ENCODE data around the gene USP32.

Gene USP32

GRCh38 chr17:60153606-60154390, 238.1 kb downstream of the USP32 start:
- peak; percentile 51 for DNase-seq (ENCODE audit: low read depth)

DNA sequence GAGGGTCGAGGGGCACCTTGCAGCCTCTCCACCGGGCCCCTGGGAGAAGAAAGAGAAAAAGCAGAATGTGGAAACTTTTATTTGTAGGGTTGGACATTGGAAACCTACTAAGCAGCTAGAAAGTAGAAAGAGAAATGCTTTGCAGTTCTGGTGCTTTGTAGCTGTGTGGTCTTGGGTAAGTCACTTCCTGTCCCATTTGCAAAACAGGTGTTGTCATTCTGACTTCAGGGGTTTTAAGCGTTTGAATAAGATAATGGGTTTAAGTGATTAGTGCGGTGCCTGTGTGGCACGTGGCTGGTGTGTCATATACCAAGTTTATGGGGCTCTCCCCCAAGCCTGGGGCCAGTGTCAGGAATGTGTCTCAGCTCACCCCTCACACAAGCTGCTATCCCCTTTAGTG, 240.6 kb downstream of the USP32 start:
- DNase-seq (ENCODE audit: low read depth), result no peak

GRCh38 chr17:60149691-60150582, 242.0 kb downstream of the USP32 start, which contains the start of gene CA4:
Gene CA4 (plus strand): TSS chr17:60149973. CDS start chr17:60150035, 62 bp downstream.
- DNase-seq (ENCODE audit: low read depth), result no peak

DNA sequence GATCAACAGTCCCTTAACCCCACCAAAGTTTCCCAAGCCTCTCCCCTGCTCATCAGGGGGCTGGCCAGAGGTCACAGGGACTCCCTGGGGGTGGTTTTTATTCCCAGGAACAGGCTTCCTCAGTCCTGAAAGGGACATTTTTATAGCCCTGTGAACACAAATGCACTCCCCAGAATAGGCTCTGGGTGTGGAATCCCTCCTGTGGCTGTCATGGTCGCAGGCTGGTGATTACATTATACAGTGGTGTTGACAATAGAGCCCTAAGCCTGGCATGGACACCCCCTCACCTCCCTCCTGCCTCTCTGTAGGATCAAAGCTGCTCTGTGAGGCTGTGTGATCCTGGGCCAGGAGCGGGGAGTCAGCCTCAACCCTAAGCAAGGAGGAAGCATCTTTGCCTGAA, 243.6 kb downstream of the USP32 start:
- DNase-seq (ENCODE audit: low read depth), result no peak

DNA sequence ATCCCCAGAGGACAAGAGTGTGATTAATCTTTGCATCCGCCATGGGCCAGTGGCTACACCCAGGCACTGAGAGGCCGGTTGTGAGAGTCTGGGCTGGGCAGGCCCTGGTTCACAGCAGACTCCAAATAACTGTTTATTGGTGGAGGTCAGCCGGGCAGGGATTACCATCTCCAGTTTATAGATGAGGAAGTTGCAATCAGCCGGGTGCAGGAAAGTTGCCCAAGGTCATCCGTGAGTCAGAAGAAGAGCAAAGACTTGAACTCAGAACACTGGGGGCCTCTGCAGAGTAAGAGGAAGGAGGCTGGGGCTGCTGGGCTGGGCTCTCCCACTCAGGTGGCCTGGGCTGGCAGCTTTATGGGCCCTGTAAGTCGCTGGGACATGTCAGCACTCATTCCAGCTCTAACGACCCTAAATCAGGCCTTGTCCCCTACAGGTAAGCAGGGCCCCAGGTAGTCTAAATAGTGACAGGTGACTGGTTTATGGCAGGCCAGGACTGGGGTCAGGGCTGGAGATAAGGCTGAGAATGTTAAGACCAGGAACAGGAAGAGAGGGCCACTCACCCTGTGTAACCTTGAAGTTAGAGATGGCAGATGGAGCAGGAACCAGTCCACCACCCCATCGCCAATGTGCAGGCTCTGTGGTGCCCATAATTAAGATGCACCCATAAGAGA, 244.2 kb downstream of the USP32 start:
- no peak for DNase-seq (ENCODE audit: low read depth)

DNA sequence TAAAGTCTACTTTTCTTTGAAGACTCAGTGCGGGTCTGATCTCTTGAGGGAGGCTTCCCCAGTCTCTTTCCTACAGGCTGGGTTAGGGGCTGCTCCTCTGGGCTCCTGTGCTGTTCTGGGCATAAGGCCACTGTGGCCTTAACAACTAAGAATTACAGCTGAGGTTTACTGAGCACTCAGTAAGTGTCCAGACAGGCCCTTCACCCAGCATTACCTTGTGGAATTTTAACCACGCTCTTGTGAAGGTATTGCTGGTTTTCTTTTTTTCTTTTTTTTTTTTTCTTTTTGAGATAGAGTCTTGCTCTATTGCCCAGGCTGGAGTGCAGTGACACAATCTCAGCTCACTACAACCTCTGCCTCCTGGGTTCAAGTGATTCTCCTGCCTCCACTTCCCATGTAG, 245.7 kb downstream of the USP32 start:
- DNase-seq (ENCODE audit: low read depth), result no peak

DNA sequence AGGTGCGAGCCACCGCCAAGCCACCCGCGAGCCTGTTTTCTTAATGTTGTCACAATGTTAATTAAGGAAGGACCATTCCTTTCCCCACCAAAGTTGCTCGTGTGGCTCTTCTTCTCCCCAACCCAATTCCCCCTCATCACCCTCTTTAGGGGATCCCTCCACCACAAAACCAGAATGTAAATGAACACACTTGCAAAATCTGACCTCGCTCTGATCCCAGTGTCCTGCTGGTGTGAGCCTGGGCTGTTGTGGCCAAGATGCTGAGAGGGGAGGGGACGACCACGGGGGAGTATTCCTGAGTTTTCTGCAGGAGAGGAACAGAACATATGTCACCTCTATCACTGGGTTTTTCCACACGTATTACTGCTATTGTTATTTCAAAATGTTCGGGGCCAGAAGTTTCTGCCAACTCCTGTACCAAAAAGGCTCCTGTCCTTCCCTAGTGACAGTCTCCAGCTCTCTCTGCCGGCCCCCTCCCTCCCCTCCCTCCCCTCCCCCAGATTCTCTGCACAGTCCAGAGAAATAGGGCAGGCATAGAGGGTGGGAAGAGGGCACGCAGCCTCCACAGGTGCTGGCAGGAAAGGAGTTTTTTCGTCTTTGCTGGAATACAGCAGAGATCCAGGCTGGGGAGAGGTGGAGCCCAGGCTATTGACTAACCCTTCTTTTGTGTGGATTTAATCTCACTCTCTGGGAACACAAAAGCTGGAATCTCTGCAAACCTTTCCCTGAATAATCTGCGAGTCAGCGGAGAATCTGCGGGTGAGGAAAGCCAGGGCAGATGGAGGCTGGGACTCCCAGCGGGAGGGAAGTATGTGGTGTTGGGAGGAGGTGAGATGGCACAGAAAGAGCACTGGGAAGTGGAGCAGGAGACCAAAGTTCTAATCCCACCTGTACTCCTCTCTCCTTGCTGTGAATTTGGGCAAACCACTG, 246.7 kb downstream of the USP32 start:
- DNase-seq (ENCODE audit: low read depth), result peak; percentile 33

GRCh38 chr17:60142872-60143499, 248.9 kb downstream of the USP32 start:
- DNase-seq (ENCODE audit: low read depth), result peak; percentile 94

GRCh38 chr17:60141111-60142018, 250.6 kb downstream of the USP32 start:
- peak; percentile 88 for DNase-seq (ENCODE audit: low read depth)

- DNase-seq (ENCODE audit: low read depth), result peak; percentile 69
These were observed 252.3 kb downstream of the USP32 start for GRCh38 chr17:60139438-60140285.

DNA sequence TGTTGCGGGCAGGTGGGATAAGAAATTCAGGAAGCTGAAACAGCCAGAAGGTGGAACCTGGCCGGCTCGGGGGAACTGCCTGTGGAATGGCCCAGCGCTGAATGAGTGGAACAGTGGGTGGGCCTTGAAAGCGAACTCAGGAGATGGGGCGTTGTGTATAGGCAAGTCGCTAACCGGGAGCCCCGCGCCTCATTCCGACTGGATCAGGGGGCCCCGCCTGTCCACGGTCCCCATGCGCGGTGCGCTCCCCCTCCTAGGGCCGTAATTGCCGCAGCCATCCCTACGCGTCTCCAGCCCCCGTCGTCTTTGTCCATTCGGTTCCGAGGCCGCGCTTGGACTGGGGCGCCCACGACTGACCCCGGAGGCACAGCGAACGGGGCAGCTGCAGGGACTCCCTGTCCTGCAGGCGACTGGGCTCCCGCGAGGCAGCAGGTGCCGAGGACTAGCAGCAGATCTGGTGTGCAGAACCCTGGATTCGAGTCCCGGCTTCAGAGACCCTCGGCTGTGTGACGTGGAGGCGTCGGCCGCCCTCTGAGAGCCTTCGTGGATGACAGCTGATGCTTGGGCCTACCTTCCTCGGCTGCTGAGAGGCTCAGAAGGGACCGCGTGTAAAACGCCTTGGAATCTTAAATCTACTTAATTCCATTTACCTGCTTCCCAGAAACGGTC, 253.0 kb downstream of the USP32 start:
- no peak for DNase-seq (ENCODE audit: low read depth)

GRCh38 chr17:60137731-60138130, 254.2 kb downstream of the USP32 start:
- no peak for DNase-seq (ENCODE audit: low read depth)

DNA sequence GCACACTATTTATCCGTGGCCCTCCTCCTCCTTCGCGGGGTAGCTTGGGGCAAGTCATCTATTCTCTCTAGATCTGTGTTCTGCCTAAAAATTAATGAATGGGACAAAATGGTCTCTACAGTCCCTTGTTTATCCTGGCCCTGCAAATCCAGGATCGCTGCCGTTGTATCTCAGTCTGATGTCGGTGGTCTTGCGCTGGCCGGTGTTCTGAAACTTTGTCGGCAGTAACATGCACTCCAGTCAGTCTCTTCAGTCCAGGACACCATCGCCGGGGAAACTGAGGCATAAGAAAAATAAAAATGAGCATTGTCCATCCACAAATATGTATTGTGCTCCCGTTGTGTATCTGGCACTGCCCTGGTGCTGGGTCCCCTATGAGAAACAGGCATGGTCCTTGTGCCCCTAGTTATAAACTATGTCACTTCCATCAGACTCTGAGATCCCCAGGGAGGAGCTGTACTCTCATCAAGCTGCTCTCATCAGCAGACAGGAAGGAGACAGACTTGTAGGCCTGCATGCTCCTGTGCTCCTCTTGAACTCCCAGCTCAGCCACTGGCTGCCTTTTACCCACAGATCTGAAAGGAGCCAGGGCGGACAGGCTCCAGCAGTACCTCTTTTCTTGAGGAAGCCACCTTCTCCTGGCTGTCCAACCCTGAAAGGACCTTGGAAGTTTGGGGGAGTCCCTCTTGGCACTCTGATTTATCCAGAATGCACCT, 255.8 kb downstream of the USP32 start:
- no peak for DNase-seq (ENCODE audit: low read depth)

- DNase-seq (ENCODE audit: low read depth), result peak; percentile 92
These were observed 256.6 kb downstream of the USP32 start for GRCh38 chr17:60135151-60135950.

- DNase-seq (ENCODE audit: low read depth), result peak; percentile 76
These were observed 257.4 kb downstream of the USP32 start for GRCh38 chr17:60134396-60135150.

DNA sequence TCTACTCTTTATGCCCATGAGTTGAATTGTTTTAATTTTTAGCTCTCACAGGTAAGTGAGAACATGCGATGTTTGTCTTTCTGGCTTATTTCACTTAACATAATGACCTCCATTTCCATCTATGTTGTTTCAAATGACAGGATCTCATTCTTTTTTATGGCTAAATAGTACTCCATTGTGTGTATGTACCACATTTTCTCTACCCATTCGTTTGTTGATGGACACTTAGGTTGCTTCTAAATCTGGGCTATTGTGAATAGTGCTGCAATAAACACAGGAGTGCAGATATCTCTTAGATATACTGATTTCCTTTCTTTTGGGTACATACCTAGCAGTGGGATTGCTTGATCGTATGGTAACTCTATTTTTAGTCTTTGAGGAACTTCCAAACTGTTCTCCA, 261.5 kb downstream of the USP32 start:
- no peak for DNase-seq (ENCODE audit: low read depth)
